Fibroblast of mammary gland (primary cell): ENCODE results near the gene TMEM63C.

ENCODE experiments used
- DNase-seq: peaks from one replicate; pipeline ENCODE4 v3.0.0-alpha.2; 2010; ENCODE audit warnings: low read depth
- H3K4me3 ChIP-seq: 2 replicates; pipeline ENCODE4 v1.5.1; 2011; ENCODE audit warnings: low read depth, mild to moderate bottlenecking, low read length, moderate library complexity; ENCODE audit not compliant: control insufficient read depth
- CTCF ChIP-seq: conservative IDR thresholded peaks from 2 replicates; pipeline ENCODE4 v1.5.1; 2011; ENCODE audit warnings: low read depth, low read length, inconsistent platforms; ENCODE audit not compliant: control insufficient read depth, insufficient read depth

TMEM63C gene

GRCh38 chr14:77204459-77204771 is 22.8 kb downstream of the TMEM63C start:
- TF ChIP-seq CTCF, result no peak
- DNase-seq, result no peak
- no peak overlapping the region for H3K4me3 ChIP-seq

GRCh38 chr14:77204907-77205306 is 23.3 kb downstream of the TMEM63C start:
- no peak for TF ChIP-seq CTCF

GRCh38 chr14:77205566-77205965 is 24.0 kb downstream of the TMEM63C start:
- no peak for TF ChIP-seq CTCF
- H3K4me3 ChIP-seq, result no peak overlapping the region
- DNase-seq, result no peak

More at GRCh38 chr14:77204907-77205306, 23.3 kb downstream of the TMEM63C start:
- DNase-seq, result no peak
- no peak overlapping the region for H3K4me3 ChIP-seq

- H3K4me3 ChIP-seq, result no peak overlapping the region
- TF ChIP-seq CTCF, result no peak
- DNase-seq, result no peak
These were observed 24.7 kb downstream of the TMEM63C start for GRCh38 chr14:77206261-77206824.

- no peak overlapping the region for H3K4me3 ChIP-seq
- no peak for DNase-seq
- TF ChIP-seq CTCF, result no peak
These were observed 25.3 kb downstream of the TMEM63C start for GRCh38 chr14:77206877-77207389.

- H3K4me3 ChIP-seq, result no peak overlapping the region
- TF ChIP-seq CTCF, result no peak
- DNase-seq, result peak; percentile 48
These were observed 26.8 kb downstream of the TMEM63C start for GRCh38 chr14:77208291-77208978.
